HepG2 (cell line): ENCODE data around the gene VCAN. TPM values are rescaled to one million over a fixed set of nuclear protein-coding genes. Genes with fewer than 3 reads are reported as not detected.

Experiments
- ATAC-seq: fragments of 200-7000 bp; cut with Tn5 transposase; 3 replicates; pipeline ENCODE4 v1.9.1; 2020; ENCODE audit warnings: mild to moderate bottlenecking, moderate library complexity
- BruUV-seq: library from RNA; stranded (reverse); fragments of 400-500 nt; replicated peaks from 2 replicates; lab custom pipeline; 2021; lab: Mats Ljungman, UMichigan
- CTCF ChIA-PET: fragments of 300-600 bp; formaldehyde crosslinking; extraction: SDS; loops from one replicate; lab custom pipeline; 2021; ENCODE audit warnings: low total read pairs, inconsistent platforms, low intra/inter-chr PET ratio; lab: Yijun Ruan, JAX
- POLR2A ChIA-PET: fragments of 350-600 bp; sonication (Branson Sonifier 250); formaldehyde crosslinking; loops from one replicate; lab custom pipeline; 2020; ENCODE audit warnings: antibody characterized with exemption, inconsistent platforms; lab: Yijun Ruan, JAX
- DNase-seq: peaks from one replicate; pipeline ENCODE4 v3.0.0-alpha.2; 2015; ENCODE audit warnings: low spot score
- FAIRE-seq: peaks from 3 replicates; lab custom pipeline; 2011; peaks lifted over from hg19 to GRCh38; lab: Jason Lieb, UNC
- H2AFZ ChIP-seq: one replicate; pipeline ENCODE4 v1.6.1; 2011; ENCODE audit warnings: low read length, inconsistent platforms
- H3K27ac ChIP-seq: fragments of 300-600 bp; 3 replicates; pipeline ENCODE4 v1.8.0; 2011; ENCODE audit warnings: mixed run types, mild to moderate bottlenecking, mixed read lengths, low read length, inconsistent platforms; ENCODE audit not compliant: insufficient read depth; ENCODE audit errors: extremely low read length
- H3K27me3 ChIP-seq, 2 experiments: fragments of 200-600 bp in 1 of 2; 2 replicates in 1 of 2; 3 replicates in 1 of 2; pipeline versions ENCODE4 v1.6.0 to v1.8.0; 2011; ENCODE audit warnings: low read length in 2 of 2, mild to moderate bottlenecking in 2 of 2, moderate library complexity in 2 of 2, inconsistent platforms in 1 of 2; ENCODE audit not compliant: insufficient read depth in 2 of 2, control insufficient read depth in 1 of 2
- H3K36me3 ChIP-seq, 2 experiments: fragments of 200-600 bp in 1 of 2; replicated peaks in 1 of 2; 2 replicates in 1 of 2; 3 replicates in 1 of 2; pipeline versions ENCODE4 v1.5.1 to v1.8.0; 2011; ENCODE audit warnings: low read length in 2 of 2, inconsistent platforms in 1 of 2; ENCODE audit not compliant: insufficient read depth in 2 of 2, control insufficient read depth in 1 of 2
- H3K4me1 ChIP-seq: 2 replicates; pipeline ENCODE4 v1.5.1; 2012; ENCODE audit warnings: low read length, inconsistent platforms; ENCODE audit not compliant: insufficient read depth
- H3K4me2 ChIP-seq: 2 replicates; pipeline ENCODE4 v1.6.0; 2011; ENCODE audit warnings: low read depth, low read length, inconsistent platforms
- H3K4me3 ChIP-seq, 3 experiments: fragments of 200-600 bp in 1 of 3; sonication (generic), shearing (Covaris generic) in 1 of 3; replicated peaks in 1 of 3; 2 replicates each; pipeline ENCODE4 v1.5.1; 2011 to 2016; ENCODE audit warnings: low read length in 3 of 3, inconsistent platforms in 2 of 3, low read depth in 2 of 3, mild to moderate bottlenecking in 2 of 3, control low read depth in 1 of 3, mixed read lengths in 1 of 3; ENCODE audit not compliant: insufficient read depth in 1 of 3
- H3K79me2 ChIP-seq: one replicate; pipeline ENCODE4 v1.6.1; 2011; ENCODE audit warnings: low read length, inconsistent platforms; ENCODE audit not compliant: insufficient read depth
- H3K9ac ChIP-seq: 2 replicates; pipeline ENCODE4 v1.6.0; 2011; ENCODE audit warnings: mild to moderate bottlenecking, low read depth, low read length, inconsistent platforms; ENCODE audit not compliant: insufficient read depth
- H3K9me3 ChIP-seq: 2 replicates; pipeline ENCODE4 v1.5.1; 2012; ENCODE audit warnings: mild to moderate bottlenecking, low read length
- H4K20me1 ChIP-seq: 2 replicates; pipeline ENCODE4 v1.6.0; 2011; ENCODE audit warnings: inconsistent platforms, mild to moderate bottlenecking, low read length, moderate library complexity; ENCODE audit not compliant: insufficient read depth
- DNMT1 ChIP-seq: sonication (generic); formaldehyde crosslinking; IDR thresholded peaks from 2 replicates; pipeline ENCODE4 v1.5.1; 2020; ENCODE audit warnings: mild to moderate bottlenecking, missing genetic modification reagents
- KDM5B ChIP-seq: sonication (generic); formaldehyde crosslinking; IDR thresholded peaks from 2 replicates; pipeline ENCODE4 v1.4.0; 2020; ENCODE audit warnings: missing genetic modification reagents, mild to moderate bottlenecking, borderline replicate concordance
- MIER2 ChIP-seq: IDR thresholded peaks from 2 replicates; pipeline ENCODE4 v1.6.1; 2016; ENCODE audit warnings: missing biosample characterization, missing genetic modification reagents
- TCF7L2 ChIP-seq: IDR thresholded peaks from 2 replicates; pipeline ENCODE4 v1.6.1; 2011; ENCODE audit warnings: mild to moderate bottlenecking, low read depth, low read length, moderate library complexity
- ZEB1 ChIP-seq: IDR thresholded peaks from 2 replicates; pipeline ENCODE4 v1.6.1; 2012; ENCODE audit warnings: mild to moderate bottlenecking, low read depth, inconsistent platforms; ENCODE audit not compliant: insufficient replicate concordance
- ZNF672 ChIP-seq: sonication (generic); formaldehyde crosslinking; IDR thresholded peaks from 2 replicates; pipeline ENCODE4 v1.8.1; 2022; ENCODE audit warnings: missing genetic modification reagents
- WGBS: methylation state at CpG from one replicate; pipeline ENCODE4 v1.1.6; 2017; ENCODE audit warnings: low lambda C conversion rate; 5-methylcytosine and 5-hydroxymethylcytosine counted together
- in situ Hi-C: cut with HindIII; loops from 2 replicates; pipeline ENCODE4 v1.10.0; 2017; ENCODE audit warnings: low pct_unique_long_range_greater_than_20kb; ENCODE audit not compliant: extremely low pct_ligation_motif_present
- intact Hi-C: fragments of 100-400 bp; cut with micrococcal nuclease; formaldehyde crosslinking; loops from one replicate; pipeline ENCODE4 v1.10.0; 2022; ENCODE audit not compliant: unreplicated experiment
- polyA plus RNA-seq, 8 experiments: library from polyadenylated mRNA; depleted of rRNA in 3 of 8; stranded (reverse) in 7 of 8; unstranded in 1 of 8; fragments of >200 nt; fragmentation: Illumina TruSeq in 4 of 8; extraction: Trizol in 4 of 8; gene quantifications; 2 replicates each; pipeline versions ENCODE4 v1.2.1 to v1.2.3, GENCODE V29; 2011 to 2016; ENCODE audit warnings: low read depth in 4 of 8, missing spikeins in 1 of 8, mixed read lengths in 1 of 8; ENCODE audit not compliant: insufficient read depth in 1 of 8
- total RNA-seq, 5 experiments: library from RNA; depleted of rRNA; stranded (reverse); fragments of >200 nt; fragmentation: Illumina TruSeq; extraction: Trizol; gene quantifications; 2 replicates each; pipeline ENCODE4 v1.2.3, GENCODE V29; 2016; ENCODE audit warnings: low read depth in 1 of 5
- TF ChIP-seq, protein P1 (sequence below), 2 experiments: IDR thresholded peaks; 2 replicates each; pipeline ENCODE4 v1.6.1; 2011 to 2012; ENCODE audit warnings: low read length in 2 of 2, borderline replicate concordance in 1 of 2, low read depth in 1 of 2, mild to moderate bottlenecking in 1 of 2, moderate library complexity in 1 of 2

Gene VCAN
- total and polyA plus RNA-seq, 2 of the 13 experiments (the other 11 are each of a cell fraction or from before 2014, with no cell fraction given): 1.2 to 3.5 TPM

- H3K27ac ChIP-seq: no peak overlapping the region
- 30% methylated on average over 4 of the region's 4 CpGs for WGBS
- intact Hi-C loops (no loop called here), in situ Hi-C loops (no loop called here)
- no peaks in the 10 kb centered on the region for H3K9me3 ChIP-seq
- BruUV-seq: no TSS peak
- ATAC-seq (no peak), DNase-seq (no peak), FAIRE-seq (no peak)
- peaks cover 0 to 4% of the 10 kb centered on the region in 2 experiments; a peak in 2 of 5 replicates for H3K27me3 ChIP-seq
- no peaks in the 10 kb centered on the region for H3K4me1 ChIP-seq
- no peak overlapping the region for H3K4me3 ChIP-seq
- POLR2A ChIA-PET: no interaction called here
- H3K9ac ChIP-seq: no peak overlapping the region
- no peaks in the 10 kb centered on the region for H3K36me3 ChIP-seq
- H3K4me2 ChIP-seq: no peak overlapping the region
- TF ChIP-seq TCF7L2 (no peak), KDM5B (CRISPR knock-in tag) (no peak), DNMT1 (no peak), MIER2 (peak; percentile 69; the same call in 1 of the 2 replicates), ZNF672 (CRISPR knock-in tag) (no peak), ZEB1 (no peak)
- TF ChIP-seq, protein P1, sequence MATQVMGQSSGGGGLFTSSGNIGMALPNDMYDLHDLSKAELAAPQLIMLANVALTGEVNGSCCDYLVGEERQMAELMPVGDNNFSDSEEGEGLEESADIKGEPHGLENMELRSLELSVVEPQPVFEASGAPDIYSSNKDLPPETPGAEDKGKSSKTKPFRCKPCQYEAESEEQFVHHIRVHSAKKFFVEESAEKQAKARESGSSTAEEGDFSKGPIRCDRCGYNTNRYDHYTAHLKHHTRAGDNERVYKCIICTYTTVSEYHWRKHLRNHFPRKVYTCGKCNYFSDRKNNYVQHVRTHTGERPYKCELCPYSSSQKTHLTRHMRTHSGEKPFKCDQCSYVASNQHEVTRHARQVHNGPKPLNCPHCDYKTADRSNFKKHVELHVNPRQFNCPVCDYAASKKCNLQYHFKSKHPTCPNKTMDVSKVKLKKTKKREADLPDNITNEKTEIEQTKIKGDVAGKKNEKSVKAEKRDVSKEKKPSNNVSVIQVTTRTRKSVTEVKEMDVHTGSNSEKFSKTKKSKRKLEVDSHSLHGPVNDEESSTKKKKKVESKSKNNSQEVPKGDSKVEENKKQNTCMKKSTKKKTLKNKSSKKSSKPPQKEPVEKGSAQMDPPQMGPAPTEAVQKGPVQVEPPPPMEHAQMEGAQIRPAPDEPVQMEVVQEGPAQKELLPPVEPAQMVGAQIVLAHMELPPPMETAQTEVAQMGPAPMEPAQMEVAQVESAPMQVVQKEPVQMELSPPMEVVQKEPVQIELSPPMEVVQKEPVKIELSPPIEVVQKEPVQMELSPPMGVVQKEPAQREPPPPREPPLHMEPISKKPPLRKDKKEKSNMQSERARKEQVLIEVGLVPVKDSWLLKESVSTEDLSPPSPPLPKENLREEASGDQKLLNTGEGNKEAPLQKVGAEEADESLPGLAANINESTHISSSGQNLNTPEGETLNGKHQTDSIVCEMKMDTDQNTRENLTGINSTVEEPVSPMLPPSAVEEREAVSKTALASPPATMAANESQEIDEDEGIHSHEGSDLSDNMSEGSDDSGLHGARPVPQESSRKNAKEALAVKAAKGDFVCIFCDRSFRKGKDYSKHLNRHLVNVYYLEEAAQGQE (IDR thresholded peaks at IDR 0.05; ENCODE audit: borderline replicate concordance in 1 of 2, low read depth in 1 of 2, low read length in 2 of 2): peak; percentile 3 to 85; a peak in 3 of 4 replicates
- no peaks in the 10 kb centered on the region for H4K20me1 ChIP-seq
- CTCF ChIA-PET: no interaction called here
- H3K79me2 ChIP-seq: no peaks in the 10 kb centered on the region
- H2AFZ ChIP-seq: no peak overlapping the region
These were observed 67.4 kb downstream of the VCAN start for GRCh38 chr5:83538786-83539462.
